22Rv1 (cell line): Measurements from ENCODE around the gene CYP27C1.

Experiments
- CTCF ChIP-seq: fragments of 450-650 bp; IDR thresholded peaks from 2 replicates; pipeline ENCODE4 v1.5.1; 2017; ENCODE audit warnings: mild to moderate bottlenecking
- ZFX ChIP-seq: fragments of 450-650 bp; IDR thresholded peaks from 2 replicates; pipeline ENCODE4 v1.6.1; 2017; ENCODE audit warnings: antibody characterized with exemption, borderline replicate concordance

GRCh38 chr2:127142663-127143630 is 77.2 kb downstream of the CYP27C1 start:
- TF ChIP-seq CTCF: no peak
- no peak for TF ChIP-seq ZFX
